Natural killer cell (primary cell): ENCODE results near the gene KHDC1L. TPM values are rescaled to one million over a fixed set of nuclear protein-coding genes. Genes with fewer than 3 reads are reported as not detected.
A peak's percentile ranks its signal among the peaks of the same experiment; 100 is the strongest.

Source experiments
- ATAC-seq, 3 donors: fragments of 150-1000 bp in 2 of 3; fragments of 200-7000 bp in 1 of 3; cut with Tn5 transposase; 1 replicate in 1 of 3; 2 replicates in 2 of 3; pipeline ENCODE4 v1.10.0; 2021; ENCODE audit warnings: mild to moderate bottlenecking in 2 of 3, moderate library complexity in 2 of 3
- DNase-seq, 2 donors: peaks; one replicate each; pipeline versions ENCODE4 v3.0.0 to v3.0.0-alpha.2; 2013 to 2021; ENCODE audit warnings: mixed read lengths in 1 of 2
- H3K27ac ChIP-seq: one replicate; pipeline ENCODE4 v1.5.1; 2013; ENCODE audit warnings: mild to moderate bottlenecking, low read length
- H3K27me3 ChIP-seq: one replicate; pipeline ENCODE4 v1.6.1; 2013; ENCODE audit warnings: low read length; ENCODE audit not compliant: control insufficient read depth, insufficient read depth
- H3K36me3 ChIP-seq: one replicate; pipeline ENCODE4 v1.6.1; 2013; ENCODE audit warnings: low read length; ENCODE audit not compliant: control insufficient read depth, insufficient read depth
- H3K4me1 ChIP-seq: one replicate; pipeline ENCODE4 v1.6.1; 2013; ENCODE audit warnings: low read length; ENCODE audit not compliant: control insufficient read depth, insufficient read depth
- H3K4me3 ChIP-seq: one replicate; pipeline ENCODE4 v1.5.1; 2013; ENCODE audit warnings: low read length
- H3K9me3 ChIP-seq: one replicate; pipeline ENCODE4 v1.6.1; 2013; ENCODE audit warnings: low read length; ENCODE audit not compliant: control insufficient read depth, insufficient read depth
- H3K27ac Mint-ChIP-seq, 2 donors: one replicate each; pipeline ENCODE4 v1.8.0; 2022; ENCODE audit warnings: mild to moderate bottlenecking in 2 of 2, mixed read lengths in 2 of 2, moderate library complexity in 1 of 2
- H3K27me3 Mint-ChIP-seq, 2 donors: one replicate each; pipeline ENCODE4 v1.8.0; 2022; ENCODE audit warnings: low read depth in 2 of 2, mixed read lengths in 2 of 2
- H3K36me3 Mint-ChIP-seq: one replicate; pipeline ENCODE4 v1.8.0; 2022; ENCODE audit warnings: mixed read lengths
- H3K4me1 Mint-ChIP-seq, 2 donors: one replicate each; pipeline ENCODE4 v1.8.0; 2022; ENCODE audit warnings: mixed read lengths in 2 of 2
- H3K4me3 Mint-ChIP-seq: one replicate; pipeline ENCODE4 v1.8.0; 2022; ENCODE audit warnings: mild to moderate bottlenecking, moderate library complexity, mixed read lengths
- H3K9me3 Mint-ChIP-seq, 2 donors: one replicate each; pipeline ENCODE4 v1.8.0; 2022; ENCODE audit warnings: mixed read lengths in 2 of 2
- CTCF ChIP-seq: fragments of 200-600 bp; IDR thresholded peaks from one replicate; pipeline ENCODE4 v1.8.0; 2022; ENCODE audit warnings: antibody characterized with exemption
- WGBS: methylation state at CpG from one replicate; pipeline ENCODE4 v1.1.7; 2013; ENCODE audit warnings: missing lambda C conversion rate; ENCODE audit not compliant: insufficient coverage; 5-methylcytosine and 5-hydroxymethylcytosine counted together
- intact Hi-C: fragments of 100-400 bp; cut with micrococcal nuclease; formaldehyde crosslinking; loops from one replicate; pipeline ENCODE4 v1.14.2; 2022
- total RNA-seq, 4 donors: library from RNA; stranded (reverse); fragments of 120-200 nt in 1 of 4; gene quantifications; one replicate each; pipeline versions ENCODE4 v1.2.3 to v1.2.4, GENCODE V29; 2013 to 2022

KHDC1L gene
- total RNA-seq, 3 donors from 2014 or later (not counting 1 experiment from before 2014, with no cell fraction given) = 0.45 to 2.1 TPM; not detected in 1

GRCh38 chr6:73182021-73182607 lies 43.2 kb downstream of the KHDC1L start:
- H3K27me3 Mint-ChIP-seq = no peaks in the 10 kb centered on the region
- Histone ChIP-seq H3K4me1 (peaks cover 4% of the 10 kb centered on the region), H3K27me3 (no peaks in the 10 kb centered on the region), H3K9me3 (no peaks in the 10 kb centered on the region), H3K27ac (no peak overlapping the region), H3K4me3 (no peak overlapping the region), H3K36me3 (no peaks in the 10 kb centered on the region)
- ATAC-seq (no peak), DNase-seq (no peak)
- TF ChIP-seq CTCF = no peak
- intact Hi-C loops = no loop called here
- no peak overlapping the region for H3K4me3 Mint-ChIP-seq
- 86% methylated on average over 1 of the region's 2 CpGs for WGBS
- peaks cover 6 to 8% of the 10 kb centered on the region in 2 donors for H3K4me1 Mint-ChIP-seq
- no peaks in the 10 kb centered on the region for H3K9me3 Mint-ChIP-seq
- H3K27ac Mint-ChIP-seq = no peak overlapping the region
- no peaks in the 10 kb centered on the region for H3K36me3 Mint-ChIP-seq

GRCh38 chr6:73180763-73181619 lies 44.3 kb downstream of the KHDC1L start:
- Histone ChIP-seq H3K36me3 (no peaks in the 10 kb centered on the region), H3K9me3 (no peaks in the 10 kb centered on the region), H3K4me3 (no peak overlapping the region), H3K27me3 (no peaks in the 10 kb centered on the region), H3K4me1 (peaks cover 4% of the 10 kb centered on the region), H3K27ac (no peak overlapping the region)
- Mint-ChIP-seq H3K4me3 (peak overlapping the region; percentile 63), H3K27ac (peak overlapping the region in 1 of 2 donors; percentile 39), H3K4me1 (peaks cover 6 to 8% of the 10 kb centered on the region in 2 donors), H3K36me3 (no peaks in the 10 kb centered on the region), H3K9me3 (no peaks in the 10 kb centered on the region), H3K27me3 (no peaks in the 10 kb centered on the region)
- intact Hi-C loops = loop anchor here (1.0 to 2.0 kb wide), 2 partner anchors 564 to 769 kb away; no protein-coding TSS in a partner anchor
- peak; percentile 88 to 96 (median 92) for ATAC-seq
- peak in 1 of 2 donors; percentile 65 for DNase-seq
- peak; percentile 83 for TF ChIP-seq CTCF
- 63% methylated on average over 4 of the region's 7 CpGs for WGBS

- no peak overlapping the region for H3K27ac ChIP-seq
- H3K4me3 ChIP-seq = no peak overlapping the region
- H3K36me3 ChIP-seq = no peaks in the 10 kb centered on the region
- no peaks in the 10 kb centered on the region for H3K27me3 ChIP-seq
- intact Hi-C loops = loop anchor here (2.0 kb wide), 1 partner anchor 563 kb away; no protein-coding TSS in a partner anchor
- no peak for TF ChIP-seq CTCF
- H3K27ac Mint-ChIP-seq = peak overlapping the region in 1 of 2 donors; percentile 39
- no peaks in the 10 kb centered on the region for H3K9me3 ChIP-seq
- peaks cover 4% of the 10 kb centered on the region for H3K4me1 ChIP-seq
- 93% methylated on average over 6 of the region's 6 CpGs for WGBS
- peaks cover 6 to 8% of the 10 kb centered on the region in 2 donors for H3K4me1 Mint-ChIP-seq
- no peak overlapping the region for H3K4me3 Mint-ChIP-seq
- H3K36me3 Mint-ChIP-seq = no peaks in the 10 kb centered on the region
- H3K27me3 Mint-ChIP-seq = no peaks in the 10 kb centered on the region
- no peak for DNase-seq
- no peaks in the 10 kb centered on the region for H3K9me3 Mint-ChIP-seq
- no peak for ATAC-seq
These were observed 45.1 kb downstream of the KHDC1L start for GRCh38 chr6:73180076-73180738.
